Stimulated activated naive B cell treated with anti-CD40 and anti-IgM and Interleukin-4, amounts not matched to agents 10 μg/mL and 1 μg/mL and 100 μg/mL, for 72 hours (primary cell): ENCODE measurements around the gene ST6GAL1.
"Not testable (repeated sequence)": the region's sequence is repeated elsewhere in the genome, so short reads cannot be mapped to it uniquely, and the experiment has no call there.

ENCODE experiments used
- ATAC-seq, 2 donors: fragments of 150-1000 bp; cut with Tn5 transposase; replicated peaks; 2 replicates each; pipeline ENCODE4 v1.10.0; 2021; ENCODE audit warnings: moderate library complexity in 1 of 2
- DNase-seq: peaks from one replicate; pipeline ENCODE4 v3.0.0; 2021
- H3K27ac Mint-ChIP-seq: one replicate; pipeline ENCODE4 v1.8.0; 2022; ENCODE audit warnings: mild to moderate bottlenecking, mixed read lengths
- H3K27me3 Mint-ChIP-seq, 2 donors: one replicate each; pipeline ENCODE4 v1.8.0; 2022; ENCODE audit warnings: mixed read lengths in 2 of 2
- H3K36me3 Mint-ChIP-seq, 2 donors: one replicate each; pipeline ENCODE4 v1.8.0; 2022; ENCODE audit warnings: mixed read lengths in 2 of 2, mild to moderate bottlenecking in 1 of 2
- H3K4me1 Mint-ChIP-seq, 2 donors: one replicate each; pipeline ENCODE4 v1.8.0; 2022; ENCODE audit warnings: mixed read lengths in 2 of 2, mild to moderate bottlenecking in 1 of 2
- H3K4me3 Mint-ChIP-seq, 2 donors: one replicate each; pipeline ENCODE4 v1.8.0; 2022; ENCODE audit warnings: mild to moderate bottlenecking in 2 of 2, mixed read lengths in 2 of 2, moderate library complexity in 1 of 2
- H3K9me3 Mint-ChIP-seq, 2 donors: one replicate each; pipeline ENCODE4 v1.8.0; 2022; ENCODE audit warnings: mixed read lengths in 2 of 2, mild to moderate bottlenecking in 1 of 2

The ST6GAL1 gene

DNA sequence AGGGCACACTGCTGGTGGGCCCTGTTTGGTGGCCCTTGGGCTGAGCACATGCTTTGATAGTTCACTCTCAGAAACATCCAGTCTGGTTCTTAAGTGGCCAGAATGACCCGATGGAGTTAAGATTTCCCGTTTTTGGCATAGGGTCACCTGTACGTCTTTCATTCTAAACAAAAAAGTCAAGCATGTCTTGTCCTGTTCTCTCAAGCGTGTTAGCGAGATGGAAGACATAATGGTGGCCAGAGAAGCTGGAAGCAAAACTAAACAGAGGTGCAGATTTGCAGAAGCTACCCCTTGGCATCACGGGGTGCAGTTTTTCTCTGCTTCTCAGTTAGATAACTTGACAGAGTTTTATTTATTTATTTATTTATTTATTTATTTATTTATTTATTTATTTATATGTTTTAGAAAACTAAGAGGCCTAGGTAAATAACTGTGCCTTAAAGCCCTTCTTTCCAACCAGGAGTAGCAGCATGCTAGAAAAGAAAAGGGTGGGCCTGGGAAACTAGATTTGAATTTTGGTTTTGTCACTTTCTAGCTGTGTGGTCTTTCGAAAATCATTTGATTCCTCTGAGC lies 63.0 kb downstream of the ST6GAL1 start:
- ATAC-seq = no peak
- DNase-seq = no peak
- Mint-ChIP-seq H3K27me3 (no peaks in the 10 kb centered on the region), H3K36me3 (peaks cover 27 to 33% of the 10 kb centered on the region in 2 donors), H3K27ac (peak overlapping the region; percentile 83), H3K9me3 (peaks cover 0 to 3% of the 10 kb centered on the region in 2 donors), H3K4me1 (peaks cover 58 to 91% of the 10 kb centered on the region in 2 donors), H3K4me3 (no peak overlapping the region)

DNA sequence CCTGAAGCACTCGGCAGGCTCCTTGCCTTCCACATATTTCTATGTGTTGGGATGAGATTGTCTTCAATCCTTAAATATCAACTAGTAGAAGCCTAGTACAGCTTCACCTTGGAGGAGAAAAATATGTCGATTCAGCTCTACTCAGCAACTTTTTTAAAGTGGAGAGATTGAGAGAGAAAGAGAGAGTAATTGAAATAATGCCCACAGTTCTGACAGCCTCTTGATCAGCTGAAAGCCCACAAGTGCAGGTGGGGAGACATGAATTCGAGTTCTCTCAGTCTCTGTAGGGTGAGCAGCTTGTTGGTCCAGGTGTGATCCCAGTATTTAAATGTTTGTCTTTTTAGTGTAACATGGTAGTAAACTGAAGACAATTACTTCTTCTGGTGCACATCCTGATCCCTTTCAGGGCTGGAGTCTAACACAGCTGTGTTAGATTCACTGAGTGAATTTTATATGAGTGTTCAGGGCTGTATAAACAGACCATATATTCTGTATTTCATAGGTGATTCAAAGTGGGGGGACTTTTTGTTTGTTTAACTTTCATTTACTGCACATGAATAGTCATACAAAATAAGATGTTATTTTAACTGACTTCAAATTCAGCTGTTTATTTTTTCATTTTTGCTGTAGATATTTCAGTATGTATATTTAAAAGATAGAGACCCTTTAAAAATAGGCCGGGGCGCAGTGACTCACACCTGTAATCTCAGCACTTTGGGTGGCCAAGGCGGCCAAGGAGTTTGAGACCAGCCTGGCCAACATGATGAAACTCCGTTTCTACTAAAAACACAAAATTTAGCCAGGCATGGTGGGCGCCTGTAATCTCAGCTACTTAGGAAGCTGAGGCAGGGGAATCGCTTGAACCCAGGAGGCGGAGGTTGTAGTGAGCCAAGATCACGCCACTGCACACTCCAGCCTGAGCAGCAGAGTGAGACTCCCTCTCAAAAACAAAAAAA lies 64.0 kb downstream of the ST6GAL1 start:
- no peak overlapping the region for H3K4me3 Mint-ChIP-seq
- H3K4me1 Mint-ChIP-seq = peaks cover 57 to 91% of the 10 kb centered on the region in 2 donors
- ATAC-seq (no peak), DNase-seq (no peak)
- H3K9me3 Mint-ChIP-seq = peaks cover 0 to 3% of the 10 kb centered on the region in 2 donors
- H3K27ac Mint-ChIP-seq = peak overlapping the region; percentile 83
- peaks cover 25 to 27% of the 10 kb centered on the region in 2 donors for H3K36me3 Mint-ChIP-seq
- no peaks in the 10 kb centered on the region for H3K27me3 Mint-ChIP-seq

DNA sequence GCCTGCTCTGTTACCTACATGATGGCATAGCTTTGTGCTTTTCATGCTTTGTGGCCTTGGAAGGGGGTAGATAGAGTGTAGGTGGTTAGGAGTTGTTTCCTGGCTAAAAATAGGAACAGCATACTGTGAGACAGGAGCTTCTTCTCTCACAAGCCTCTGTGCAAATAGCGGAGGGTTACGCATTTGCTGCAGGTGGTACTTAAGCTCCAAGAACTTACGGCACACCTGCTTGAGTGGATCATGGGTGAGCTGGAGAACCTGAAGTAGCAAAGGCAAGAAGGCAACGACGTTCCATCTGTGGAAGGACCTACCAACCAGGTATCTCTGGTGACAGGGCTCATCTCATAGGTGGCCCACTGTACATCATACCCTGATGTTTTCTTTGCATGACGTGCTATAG lies 66.0 kb downstream of the ST6GAL1 start:
- peaks cover 56 to 90% of the 10 kb centered on the region in 2 donors for H3K4me1 Mint-ChIP-seq
- DNase-seq (peak; percentile 27), ATAC-seq (peak in 1 of 2 donors; percentile 16)
- H3K4me3 Mint-ChIP-seq = peak overlapping the region; percentile 82
- peaks cover 24 to 25% of the 10 kb centered on the region in 2 donors for H3K36me3 Mint-ChIP-seq
- H3K27me3 Mint-ChIP-seq = no peaks in the 10 kb centered on the region
- peaks cover 0 to 3% of the 10 kb centered on the region in 2 donors for H3K9me3 Mint-ChIP-seq
- peak overlapping the region; percentile 91 for H3K27ac Mint-ChIP-seq

DNA sequence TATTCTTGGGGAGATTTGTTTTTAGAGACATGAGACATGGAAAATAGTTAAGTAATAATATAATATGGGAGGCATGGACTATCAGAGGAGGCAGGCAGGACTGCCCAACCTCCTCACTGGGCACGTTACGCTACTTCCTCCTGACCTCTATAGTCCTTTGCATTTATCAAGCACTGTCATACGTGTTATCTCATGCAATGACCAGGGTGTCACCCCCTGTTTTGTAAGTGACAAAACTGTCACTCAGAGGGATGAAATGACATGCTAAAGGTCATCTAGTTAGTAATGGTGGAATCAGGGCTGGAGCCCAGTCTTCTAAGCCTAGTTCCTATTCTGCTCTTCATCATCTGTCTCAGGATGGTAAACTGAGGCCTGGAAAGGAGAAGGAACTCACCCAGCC lies 66.7 kb downstream of the ST6GAL1 start:
- DNase-seq (no peak), ATAC-seq (peak; percentile 48 to 49)
- Mint-ChIP-seq H3K4me3 (peak overlapping the region; percentile 82), H3K36me3 (peaks cover 18% of the 10 kb centered on the region in 2 donors), H3K4me1 (peaks cover 50 to 88% of the 10 kb centered on the region in 2 donors), H3K27ac (peak overlapping the region; percentile 91), H3K9me3 (peaks cover 0 to 1% of the 10 kb centered on the region in 2 donors), H3K27me3 (no peaks in the 10 kb centered on the region)

DNA sequence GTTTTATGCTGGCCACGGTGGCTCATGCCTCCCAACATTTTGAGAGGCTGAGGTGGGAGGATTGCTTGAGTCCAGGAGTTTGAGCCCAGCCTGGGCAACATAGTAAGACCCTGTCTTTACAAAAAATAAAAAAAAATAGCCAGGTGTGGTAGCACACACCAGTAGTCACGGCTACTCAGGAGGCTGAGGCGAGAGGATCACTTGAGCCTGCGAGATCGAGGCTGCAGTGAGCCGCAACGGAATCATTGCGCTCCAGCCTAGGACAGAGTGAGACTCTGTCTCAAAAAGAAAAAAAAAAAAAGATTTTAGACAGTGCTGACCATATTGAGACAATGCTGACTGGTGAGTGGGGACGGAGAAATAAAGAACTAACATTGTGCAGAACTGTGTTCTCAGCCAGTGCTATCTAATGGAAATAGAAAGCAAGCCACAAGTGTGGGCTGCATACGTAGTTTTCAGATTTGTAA lies 67.2 kb downstream of the ST6GAL1 start:
- ATAC-seq (peak; percentile 58 to 60), DNase-seq (no peak)
- Mint-ChIP-seq H3K9me3 (no peaks in the 10 kb centered on the region), H3K27me3 (no peaks in the 10 kb centered on the region), H3K4me1 (peaks cover 52 to 88% of the 10 kb centered on the region in 2 donors), H3K27ac (peak overlapping the region; percentile 91), H3K36me3 (peaks cover 18 to 20% of the 10 kb centered on the region in 2 donors), H3K4me3 (peak overlapping the region; percentile 82)

DNA sequence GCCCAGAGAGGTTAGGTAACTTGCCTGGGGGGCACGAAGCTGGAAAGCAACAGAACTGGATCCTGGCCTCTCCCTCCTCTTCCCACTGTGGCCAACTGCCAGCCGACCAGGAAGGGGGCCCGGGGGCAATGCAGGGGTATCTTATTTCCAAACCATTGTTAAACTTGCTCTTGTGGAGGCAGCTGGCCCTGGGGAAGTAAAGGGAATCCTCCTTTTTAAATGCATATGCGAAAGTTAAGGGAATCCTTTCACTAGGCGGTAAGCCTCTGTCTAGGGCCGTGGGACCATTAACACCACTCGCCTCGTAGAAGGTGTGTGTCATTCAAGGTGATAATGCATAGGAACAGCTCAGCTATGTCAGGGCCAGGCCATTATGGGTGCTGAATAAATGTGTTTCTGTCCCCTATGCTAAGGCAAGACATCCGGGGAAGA lies 68.6 kb downstream of the ST6GAL1 start:
- Mint-ChIP-seq H3K9me3 (peaks cover 0 to under 1% of the 10 kb centered on the region in 2 donors), H3K4me3 (peak overlapping the region in 1 of 2 donors; percentile 67), H3K36me3 (peaks cover 14 to 17% of the 10 kb centered on the region in 2 donors), H3K27me3 (no peaks in the 10 kb centered on the region), H3K27ac (peak overlapping the region; percentile 97), H3K4me1 (peaks cover 50 to 88% of the 10 kb centered on the region in 2 donors)
- no peak for ATAC-seq
- DNase-seq = no peak

DNA sequence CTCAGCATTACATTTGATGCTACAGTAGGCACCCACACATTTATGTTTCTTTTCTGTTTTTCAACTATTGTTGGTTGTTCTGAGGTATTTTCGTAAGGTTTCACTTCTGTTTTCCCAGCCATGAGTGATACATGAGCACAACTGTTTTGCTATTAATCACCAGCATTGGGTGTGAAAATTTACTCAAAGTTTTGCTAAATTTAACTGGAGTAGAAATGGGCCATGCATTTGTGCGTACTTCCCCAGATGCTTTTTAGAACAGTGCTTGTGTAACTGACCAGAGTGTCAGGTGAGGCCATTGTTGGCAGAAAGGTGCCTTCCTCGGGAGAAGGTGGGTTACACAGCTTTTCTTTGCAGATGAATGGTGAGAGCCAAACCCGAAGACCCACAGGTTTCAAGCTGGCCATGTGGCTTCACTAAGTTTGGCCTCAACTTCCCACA lies 70.4 kb downstream of the ST6GAL1 start:
- Mint-ChIP-seq H3K36me3 (peaks cover 24 to 31% of the 10 kb centered on the region in 2 donors), H3K4me3 (peak overlapping the region; percentile 69 to 78)

DNA sequence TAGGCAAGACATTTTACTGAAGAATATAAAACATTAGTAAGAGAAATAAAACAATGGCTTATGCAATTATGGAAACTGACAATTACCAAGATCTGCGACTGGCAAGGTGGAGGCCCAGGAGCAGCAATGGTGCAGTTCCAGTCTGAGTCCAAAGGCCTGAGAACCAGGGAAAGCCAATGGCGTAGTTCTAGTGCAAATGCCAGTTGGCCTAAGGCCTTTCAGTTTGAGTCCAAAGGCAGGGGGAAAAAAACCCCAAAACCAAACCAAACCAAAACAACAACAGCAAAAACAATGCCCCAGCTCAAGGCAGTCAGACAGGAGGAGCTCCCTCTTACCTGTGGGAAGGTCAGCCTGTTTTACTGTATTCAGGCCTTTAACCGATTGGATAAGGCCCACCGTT lies 72.6 kb downstream of the ST6GAL1 start:
- Mint-ChIP-seq H3K9me3 (peaks cover 7 to 9% of the 10 kb centered on the region in 2 donors), H3K4me3 (no peak overlapping the region), H3K27ac (peak overlapping the region; percentile 65), H3K36me3 (peaks cover 41 to 53% of the 10 kb centered on the region in 2 donors), H3K27me3 (no peaks in the 10 kb centered on the region), H3K4me1 (peaks cover 54 to 92% of the 10 kb centered on the region in 2 donors)
- no peak for DNase-seq
- ATAC-seq = no peak

More for the DNA sequence above, 70.4 kb downstream of the ST6GAL1 start:
- DNase-seq = no peak
- Mint-ChIP-seq H3K4me1 (peaks cover 51 to 91% of the 10 kb centered on the region in 2 donors), H3K27ac (peak overlapping the region; percentile 97), H3K27me3 (no peaks in the 10 kb centered on the region), H3K9me3 (peaks cover 7% of the 10 kb centered on the region in 2 donors)
- ATAC-seq = peak; percentile 76 to 80

DNA sequence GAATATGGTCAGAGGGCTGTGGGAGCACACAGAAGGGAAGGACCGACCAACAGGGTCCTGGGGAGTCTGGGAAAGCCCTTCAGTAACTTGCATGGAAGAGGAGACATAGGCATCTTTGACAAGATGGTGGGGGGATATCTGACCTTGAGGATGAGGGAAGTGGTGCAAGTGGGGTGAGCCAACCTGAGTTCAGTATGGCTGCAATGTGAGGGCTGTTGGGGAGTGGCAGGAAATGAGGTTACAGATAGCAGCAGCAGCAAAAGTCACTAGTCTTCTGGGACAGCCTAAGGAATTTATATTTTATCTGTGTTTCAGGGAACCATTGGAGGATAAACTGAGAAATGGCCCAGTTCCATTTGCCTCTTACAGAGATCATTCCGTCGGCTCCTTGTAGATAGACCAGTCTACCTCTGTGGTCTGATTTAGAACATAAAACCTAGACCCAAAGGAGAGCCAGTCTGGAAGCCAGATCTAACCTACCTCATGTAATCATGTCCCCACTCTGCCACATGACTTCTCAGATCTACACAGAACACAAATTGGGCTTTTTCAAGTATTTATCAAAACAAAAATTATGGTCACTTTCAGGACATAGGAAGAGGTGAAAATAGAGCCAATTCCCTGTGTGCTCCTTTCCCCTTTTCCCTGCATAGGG lies 75.6 kb downstream of the ST6GAL1 start:
- peaks cover 7 to 13% of the 10 kb centered on the region in 2 donors for H3K9me3 Mint-ChIP-seq
- ATAC-seq (no peak), DNase-seq (no peak)
- H3K4me3 Mint-ChIP-seq = peak overlapping the region in 1 of 2 donors; percentile 0
- peak overlapping the region; percentile 77 for H3K27ac Mint-ChIP-seq
- no peaks in the 10 kb centered on the region for H3K27me3 Mint-ChIP-seq
- peaks cover 43 to 59% of the 10 kb centered on the region in 2 donors for H3K36me3 Mint-ChIP-seq
- peaks cover 42 to 85% of the 10 kb centered on the region in 2 donors for H3K4me1 Mint-ChIP-seq

DNA sequence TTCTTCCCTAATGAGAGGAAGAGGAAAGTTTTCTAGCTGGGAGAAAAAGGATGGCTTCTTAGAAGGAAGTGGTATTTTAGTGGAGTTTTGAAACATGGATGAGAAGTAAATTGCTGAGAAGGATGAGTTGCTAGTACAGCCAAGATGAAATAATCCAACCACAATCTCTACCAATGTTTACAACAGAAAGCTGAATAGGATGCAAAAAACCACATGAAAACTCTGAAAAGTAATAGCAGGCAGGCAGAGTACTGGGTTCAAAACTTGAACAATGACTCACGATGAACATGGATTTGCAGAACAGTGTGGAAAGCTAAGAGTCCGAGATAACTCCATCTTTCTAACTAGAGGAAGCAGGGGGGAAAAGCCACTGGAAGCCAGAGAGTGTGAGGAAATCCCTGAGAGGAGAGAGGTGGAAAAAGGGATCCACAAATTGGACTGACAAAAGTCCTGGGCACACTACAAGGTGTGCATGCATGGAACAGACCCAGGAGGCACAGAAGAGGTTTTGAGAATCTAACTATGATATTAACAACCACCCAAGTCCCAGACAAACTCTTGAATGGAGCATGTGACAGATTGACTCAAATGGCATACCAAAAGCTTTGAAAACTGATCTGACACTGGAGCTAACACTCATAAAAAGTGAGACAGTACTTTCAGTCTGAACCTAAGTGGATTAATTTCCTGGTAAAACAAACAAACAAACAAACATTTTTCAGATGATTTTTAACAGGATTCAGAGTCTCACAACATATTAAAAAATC lies 76.7 kb downstream of the ST6GAL1 start:
- no peak for DNase-seq
- no peak overlapping the region for H3K4me3 Mint-ChIP-seq
- no peak for ATAC-seq
- peaks cover 46 to 87% of the 10 kb centered on the region in 2 donors for H3K4me1 Mint-ChIP-seq
- H3K27ac Mint-ChIP-seq = peak overlapping the region; percentile 86
- peaks cover 7 to 13% of the 10 kb centered on the region in 2 donors for H3K9me3 Mint-ChIP-seq
- H3K36me3 Mint-ChIP-seq = peaks cover 43 to 60% of the 10 kb centered on the region in 2 donors
- H3K27me3 Mint-ChIP-seq = no peaks in the 10 kb centered on the region

DNA sequence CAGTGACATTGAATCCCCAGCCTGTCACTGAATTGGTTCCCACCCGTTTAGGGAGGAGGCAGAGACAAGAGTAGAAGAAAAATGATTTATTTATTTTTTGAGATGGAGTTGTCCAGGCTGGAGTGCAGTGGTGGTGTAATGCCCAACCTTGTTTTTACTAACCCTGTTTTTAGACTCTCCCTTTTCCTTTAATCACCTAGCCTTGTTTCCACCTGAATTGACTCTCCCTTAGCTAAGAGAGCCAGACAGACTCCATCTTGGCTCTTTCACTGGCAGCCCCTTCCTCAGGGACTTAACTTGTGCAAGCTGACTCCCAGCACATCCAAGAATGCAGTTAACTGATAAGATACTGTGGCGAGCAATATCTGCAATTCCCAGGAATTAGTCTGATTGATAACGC lies 80.1 kb downstream of the ST6GAL1 start:
- H3K27me3 Mint-ChIP-seq, H3K4me3 Mint-ChIP-seq, H3K9me3 Mint-ChIP-seq, DNase-seq, ATAC-seq: not testable (repeated sequence)
- Mint-ChIP-seq H3K4me1 (peaks cover 58 to 91% of the 10 kb centered on the region in 2 donors), H3K27ac (peak overlapping the region; percentile 56), H3K36me3 (peaks cover 32 to 47% of the 10 kb centered on the region in 2 donors)

DNA sequence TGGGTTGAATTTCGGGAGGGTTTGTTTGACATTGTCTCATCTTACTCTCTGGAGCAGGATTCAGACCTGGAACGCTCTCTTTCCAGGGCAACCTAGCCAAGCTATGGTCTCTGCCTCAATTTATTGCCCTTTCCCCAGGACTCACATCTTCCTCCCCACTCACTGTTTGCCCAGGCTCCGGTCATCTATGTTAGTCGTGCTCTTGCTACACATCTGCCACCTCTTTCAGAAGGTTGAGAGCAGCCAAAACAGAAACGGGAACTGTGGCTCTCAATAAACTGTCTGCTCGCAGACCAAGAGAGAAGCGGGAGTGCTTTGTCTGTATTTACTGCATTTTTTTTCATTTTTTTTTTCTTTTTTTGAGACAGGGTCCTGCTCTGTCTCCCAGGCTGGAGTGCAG lies 81.6 kb downstream of the ST6GAL1 start:
- H3K27me3 Mint-ChIP-seq = no peaks in the 10 kb centered on the region
- peak overlapping the region; percentile 76 for H3K4me3 Mint-ChIP-seq
- H3K9me3 Mint-ChIP-seq = peaks cover 0 to 6% of the 10 kb centered on the region in 2 donors
- peaks cover 61 to 91% of the 10 kb centered on the region in 2 donors for H3K4me1 Mint-ChIP-seq
- DNase-seq (peak; percentile 37), ATAC-seq (peak; percentile 38 to 50)
- H3K27ac Mint-ChIP-seq = peak overlapping the region; percentile 94
- H3K36me3 Mint-ChIP-seq = peaks cover 19 to 35% of the 10 kb centered on the region in 2 donors

DNA sequence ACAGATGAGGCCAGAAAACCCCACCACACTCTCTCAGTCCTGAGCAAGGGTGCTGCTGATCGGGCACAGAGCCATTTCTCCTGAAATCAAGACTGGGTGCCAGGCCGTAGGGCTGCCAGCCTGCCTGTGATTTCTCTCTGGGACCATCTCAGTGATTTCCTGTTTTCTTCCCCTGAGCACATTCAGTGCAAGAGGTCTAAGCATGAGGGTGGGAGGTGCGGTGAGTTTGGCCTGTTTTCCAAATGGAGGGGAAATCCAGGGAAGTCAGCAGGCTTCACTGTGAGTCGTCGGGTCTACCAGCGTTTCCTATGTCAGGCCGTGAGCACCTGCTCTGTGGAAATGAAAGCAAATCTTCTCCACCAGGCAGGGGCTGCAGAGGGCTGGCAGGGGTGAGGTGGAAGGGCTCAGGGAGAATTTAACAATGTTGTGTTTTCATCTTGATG lies 82.3 kb downstream of the ST6GAL1 start:
- peak overlapping the region; percentile 76 for H3K4me3 Mint-ChIP-seq
- peaks cover 0 to 6% of the 10 kb centered on the region in 2 donors for H3K9me3 Mint-ChIP-seq
- H3K27me3 Mint-ChIP-seq = no peaks in the 10 kb centered on the region
- DNase-seq (peak; percentile 30), ATAC-seq (peak; percentile 10 to 12)
- peak overlapping the region; percentile 94 for H3K27ac Mint-ChIP-seq
- peaks cover 13 to 30% of the 10 kb centered on the region in 2 donors for H3K36me3 Mint-ChIP-seq
- peaks cover 57 to 90% of the 10 kb centered on the region in 2 donors for H3K4me1 Mint-ChIP-seq
